A549 treated with RU486 at 1 μM for 4 hours (cell line): ENCODE results near the gene SAMD13. TPM values are rescaled to one million over a fixed set of nuclear protein-coding genes. Genes with fewer than 3 reads are reported as not detected.

Source experiments
- total RNA-seq: library from RNA; stranded (reverse); fragments of 200-300 nt; extraction: Qiagen RNA extraction; gene quantifications from 5 replicates; pipeline ENCODE4 v1.2.3, GENCODE V29; 2022; ENCODE audit warnings: low read depth

SAMD13 gene
- 0.19 to 0.67 TPM (median 0.45 TPM) in 5 replicates for total RNA-seq

GRCh38 chr1:84301004-84301784, at the start of gene SAMD13:
Gene SAMD13 (plus strand): TSS chr1:84301708. CDS start chr1:84303235, 1,527 bp downstream.

GRCh38 chr1:84398175-84399155, 97.0 kb downstream of the SAMD13 start, which contains the start of gene DNASE2B:
Gene DNASE2B (plus strand): TSS chr1:84398484. CDS start chr1:84398565, 81 bp downstream.

Other genes starting within 250 kb of the SAMD13 start
- 3.6 to 9.4 TPM (median 8.7 TPM) in 5 replicates for gene PRKACB, start 157.4 kb upstream of the SAMD13 start, total RNA-seq
- not detected in 5 replicates for gene DNASE2B, start 96.8 kb downstream of the SAMD13 start, total RNA-seq
- 21.0 to 36.2 TPM (median 32.6 TPM) in 5 replicates for gene RPF1, start 177.6 kb downstream of the SAMD13 start, total RNA-seq
- gene SPATA1, start 204.7 kb downstream of the SAMD13 start, total RNA-seq, result 0.43 to 1.7 TPM (median 0.95 TPM) in 3 of 5 replicates, not detected in the others
- 153 to 191 TPM (median 184 TPM) in 5 replicates for gene GNG5, start 204.9 kb downstream of the SAMD13 start, total RNA-seq